GM21515 (cell line): ENCODE measurements around the gene KCNA1.

Source experiments
- ATAC-seq: cut with Tn5 transposase; IDR thresholded peaks from one replicate; pipeline ENCODE4 v1.9.1; 2021; ENCODE audit not compliant: unreplicated experiment

The KCNA1 gene

GRCh38 chr12:4958697-4959375, 49.1 kb downstream of the KCNA1 start:
- no peak for ATAC-seq

- no peak for ATAC-seq
These were observed 49.7 kb downstream of the KCNA1 start for GRCh38 chr12:4959381-4959780.

GRCh38 chr12:4960030-4960429, 50.3 kb downstream of the KCNA1 start:
- no peak for ATAC-seq

GRCh38 chr12:4960547-4960946, 50.8 kb downstream of the KCNA1 start:
- ATAC-seq = no peak

DNA sequence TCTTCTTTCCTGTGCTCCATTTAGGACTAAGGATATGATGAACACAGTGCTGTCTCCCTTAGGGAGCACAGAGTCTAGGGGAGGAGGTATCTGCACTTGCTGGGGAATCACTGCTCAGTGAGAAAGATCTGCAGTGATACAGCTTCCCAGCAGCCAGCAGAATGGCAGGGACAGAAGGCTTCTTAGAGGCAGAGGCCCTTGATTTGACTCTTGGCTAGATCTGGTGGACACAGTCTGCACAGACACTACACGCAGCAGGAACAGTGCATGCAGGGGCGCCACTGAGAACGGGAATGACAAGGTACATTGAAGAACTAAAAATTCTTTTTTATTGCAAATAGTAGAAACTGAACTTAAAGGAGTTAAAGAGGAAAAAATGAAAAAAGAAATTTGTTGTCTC, 51.6 kb downstream of the KCNA1 start:
- ATAC-seq = no peak

GRCh38 chr12:4962539-4963486, 53.1 kb downstream of the KCNA1 start:
- no peak for ATAC-seq
